GM18867 (cell line): ENCODE results near the gene LGI4.

Experiments used
- ATAC-seq: cut with Tn5 transposase; IDR thresholded peaks from one replicate; pipeline ENCODE4 v1.9.1; 2021; ENCODE audit warnings: mild to moderate bottlenecking, moderate library complexity; ENCODE audit not compliant: unreplicated experiment

Gene LGI4

DNA sequence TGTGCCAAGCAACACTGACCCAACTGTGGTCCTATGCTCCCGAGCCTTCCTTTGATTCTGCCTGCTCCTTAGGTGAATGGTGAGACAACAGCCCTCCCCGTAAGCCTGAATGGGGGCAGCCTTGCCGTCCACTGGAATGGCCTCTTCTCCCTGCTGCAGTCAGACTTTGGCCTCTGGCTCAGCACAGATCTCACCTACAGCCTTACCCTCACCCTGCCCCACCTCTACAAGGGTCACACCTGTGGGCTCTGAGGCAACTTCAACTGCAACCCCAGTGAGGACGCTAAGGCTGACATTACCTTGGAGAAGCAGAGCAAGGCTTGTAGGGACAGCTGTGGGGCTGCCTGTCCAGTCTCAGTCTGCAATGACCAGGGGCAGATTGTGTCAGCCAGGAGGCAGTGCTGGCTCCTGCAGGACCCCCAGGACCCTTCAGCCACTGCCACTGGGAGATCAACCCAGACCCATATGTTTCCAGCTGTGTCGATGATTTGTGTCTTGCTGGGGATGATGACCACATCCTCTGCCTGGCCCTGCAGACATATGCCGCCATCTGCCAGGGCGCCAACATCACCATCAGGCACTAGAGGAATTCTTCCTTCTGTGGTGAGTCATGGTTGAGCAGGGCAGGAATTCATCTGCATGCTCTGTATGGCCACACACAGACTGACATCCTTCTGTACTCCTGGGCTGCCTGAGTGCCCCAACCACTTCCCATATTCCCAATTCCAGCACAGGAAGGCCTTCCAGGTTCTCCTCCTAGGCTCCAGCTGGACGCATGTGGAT, 46.5 kb downstream of the LGI4 start:
- ATAC-seq = no peak

DNA sequence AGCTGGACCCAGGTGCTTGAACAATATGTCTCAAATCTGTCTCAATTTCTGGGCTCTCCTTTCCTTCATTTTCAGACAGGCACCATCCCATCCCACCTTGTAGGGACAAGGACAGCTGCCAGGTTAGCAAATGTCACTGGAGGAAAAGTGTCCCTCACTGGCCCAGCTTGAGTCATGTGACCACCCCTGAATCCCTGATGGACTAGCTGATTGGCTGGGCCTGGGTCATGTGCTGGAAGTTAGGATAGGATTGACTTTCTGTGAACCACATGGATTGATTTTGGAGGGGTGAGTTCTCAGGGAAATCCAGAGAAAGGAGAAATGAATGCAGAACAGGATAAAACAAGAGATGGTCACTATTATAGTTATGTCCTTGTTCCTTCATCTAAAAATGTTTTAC, 47.5 kb downstream of the LGI4 start:
- ATAC-seq = no peak

DNA sequence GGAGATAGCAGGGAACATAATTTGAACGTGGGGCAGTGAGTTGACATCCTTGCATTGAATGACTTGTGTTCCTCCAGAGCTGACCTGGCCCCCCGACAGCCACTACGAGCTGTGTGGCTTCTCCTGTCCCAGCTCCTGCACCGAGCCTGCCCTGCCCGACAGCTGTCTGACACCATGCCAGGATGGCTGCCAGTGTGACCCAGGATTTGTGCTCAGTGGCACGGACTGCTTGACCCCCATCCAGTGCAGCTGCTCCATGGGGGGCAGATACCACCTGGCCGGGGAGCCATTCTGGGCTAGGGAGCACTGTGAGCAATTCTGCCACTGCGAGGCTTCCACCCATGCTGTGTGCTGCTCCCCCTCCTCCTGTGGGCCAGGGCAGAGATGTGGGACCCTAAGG, 48.4 kb downstream of the LGI4 start:
- no peak for ATAC-seq

DNA sequence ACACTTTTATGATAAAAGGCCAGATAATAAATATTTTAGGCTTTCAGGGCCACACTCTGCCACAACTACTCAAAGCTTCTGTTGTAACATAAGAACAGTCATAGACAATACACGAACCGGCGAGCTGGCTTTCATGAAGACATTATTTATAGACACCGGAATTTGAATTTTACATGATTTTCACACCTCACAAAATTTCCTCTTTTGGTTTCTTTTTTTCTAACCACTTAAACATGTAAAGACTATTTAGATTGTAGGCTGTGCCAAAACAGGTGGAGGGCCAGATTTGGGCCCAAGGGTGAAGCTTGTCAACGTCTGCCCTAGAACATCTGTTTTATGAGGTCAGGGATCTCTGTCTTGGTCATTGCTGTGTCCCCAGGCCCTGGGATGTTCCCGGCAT, 48.9 kb downstream of the LGI4 start:
- ATAC-seq = peak; percentile 67

DNA sequence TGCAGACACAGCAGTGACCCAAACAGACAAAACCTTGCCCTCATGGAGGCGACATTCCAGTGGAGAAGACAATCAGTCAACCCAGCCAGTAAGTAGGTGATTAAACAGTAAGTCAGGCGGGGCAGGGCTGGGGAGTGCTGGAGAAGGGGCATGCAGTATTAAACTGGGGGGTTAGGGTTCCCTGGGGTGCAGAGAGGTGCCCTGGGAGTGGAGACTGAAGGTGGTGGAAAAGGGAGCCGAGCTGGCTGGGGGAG, 50.4 kb downstream of the LGI4 start:
- ATAC-seq = no peak

DNA sequence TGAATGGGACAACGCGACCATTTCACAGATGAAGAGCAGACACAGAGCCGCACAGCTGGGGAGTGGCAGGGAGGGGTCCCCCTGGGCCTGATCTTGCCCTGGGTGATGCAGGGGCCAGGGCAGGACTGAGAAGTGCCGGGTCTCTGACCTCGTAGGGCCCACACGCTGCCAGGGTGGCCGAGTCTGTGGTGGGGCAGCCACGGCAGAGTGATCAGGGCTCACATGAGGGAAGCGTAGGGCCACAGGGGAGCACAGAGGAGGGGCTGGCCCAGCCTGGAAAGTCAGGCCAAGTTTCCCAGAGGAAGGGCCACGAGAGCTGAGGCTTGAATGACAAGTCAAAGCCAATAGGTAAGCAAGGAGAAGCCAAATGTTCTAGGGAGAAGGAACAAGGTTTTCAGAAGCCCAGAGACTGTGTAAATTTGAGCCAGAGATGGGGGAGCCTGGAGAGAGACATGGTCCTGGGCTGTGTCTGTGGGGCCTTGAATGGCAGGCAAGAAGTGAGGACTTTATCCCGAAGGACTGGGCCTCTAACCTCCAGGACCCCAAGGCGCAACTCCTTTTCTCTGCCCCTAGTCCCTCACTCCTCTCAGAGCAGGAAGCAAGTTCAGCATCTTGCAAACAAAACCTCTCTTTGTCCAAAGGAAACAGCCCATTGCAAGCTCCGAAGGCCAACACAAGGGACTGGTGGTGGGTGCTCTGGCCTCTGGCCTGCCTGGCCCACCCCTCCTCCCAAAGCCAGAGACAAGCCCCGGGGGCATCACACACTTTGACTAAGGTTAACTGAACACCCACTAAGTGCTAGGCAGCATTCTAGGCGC, 51.0 kb downstream of the LGI4 start:
- no peak for ATAC-seq

DNA sequence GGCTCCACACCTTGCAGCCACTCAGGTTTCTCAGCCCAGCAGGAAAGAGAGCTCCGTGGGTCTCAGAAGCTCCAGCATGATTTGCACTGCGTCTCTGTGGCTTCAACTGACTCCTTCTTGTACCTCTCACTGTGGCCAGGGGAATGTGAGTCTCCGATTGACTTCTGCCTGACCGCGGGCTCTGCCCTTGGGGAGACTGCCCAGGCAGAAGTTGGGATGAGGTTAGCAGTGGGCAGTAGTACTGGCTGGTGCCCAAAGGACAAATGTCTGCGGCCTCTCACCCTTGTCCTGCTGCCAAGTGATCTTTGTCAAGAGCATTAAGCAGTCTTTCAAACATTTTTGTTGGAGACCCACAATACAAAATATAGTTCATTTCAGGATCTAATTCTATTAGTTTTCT, 53.7 kb downstream of the LGI4 start:
- ATAC-seq = no peak

DNA sequence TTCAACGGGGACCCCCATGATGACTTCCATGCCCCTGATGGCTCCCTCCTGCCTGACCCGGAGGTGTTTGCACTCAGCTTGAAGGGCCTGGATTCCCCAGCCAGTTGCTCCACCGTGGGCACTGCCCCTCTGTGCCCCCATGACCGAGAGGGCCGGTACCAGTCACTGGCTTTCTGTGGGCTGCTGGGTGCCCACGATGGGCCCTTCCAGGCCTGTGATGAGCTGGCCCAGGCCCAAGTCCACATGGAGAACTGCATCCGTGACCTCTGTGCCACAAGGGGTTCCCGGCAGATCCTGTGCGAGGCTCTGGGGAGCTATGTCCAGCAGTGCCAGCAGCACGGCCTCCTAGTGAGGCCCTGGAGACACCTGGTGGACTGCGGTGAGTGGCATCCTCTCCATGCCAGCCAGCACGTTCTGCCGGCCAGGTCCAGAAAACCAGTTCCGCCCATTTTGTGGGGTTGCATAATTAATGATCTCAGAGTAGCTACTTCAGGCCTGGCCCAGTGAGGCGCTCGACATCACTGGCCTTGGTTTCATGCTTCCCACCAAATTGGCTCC, 54.2 kb downstream of the LGI4 start:
- no peak for ATAC-seq

DNA sequence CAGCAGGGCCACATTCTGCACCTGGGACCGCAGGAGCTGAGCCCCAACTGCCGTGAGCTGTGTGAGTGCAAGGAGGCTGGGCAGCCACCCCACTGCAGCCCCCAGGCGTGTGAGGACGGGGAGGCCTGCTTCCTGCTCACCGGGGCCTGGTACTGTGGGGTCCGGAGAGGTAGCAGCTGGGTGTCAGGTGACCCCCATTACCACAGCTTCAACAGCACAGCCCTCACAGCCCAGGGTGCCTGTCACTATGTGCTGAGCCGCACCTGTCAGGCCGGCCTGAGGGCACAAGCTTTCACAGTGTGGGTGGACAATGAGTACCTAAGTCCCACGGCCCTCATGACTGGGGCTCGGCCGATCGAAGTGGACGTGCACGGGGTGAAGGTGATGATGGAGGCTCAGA, 55.0 kb downstream of the LGI4 start:
- ATAC-seq = no peak

DNA sequence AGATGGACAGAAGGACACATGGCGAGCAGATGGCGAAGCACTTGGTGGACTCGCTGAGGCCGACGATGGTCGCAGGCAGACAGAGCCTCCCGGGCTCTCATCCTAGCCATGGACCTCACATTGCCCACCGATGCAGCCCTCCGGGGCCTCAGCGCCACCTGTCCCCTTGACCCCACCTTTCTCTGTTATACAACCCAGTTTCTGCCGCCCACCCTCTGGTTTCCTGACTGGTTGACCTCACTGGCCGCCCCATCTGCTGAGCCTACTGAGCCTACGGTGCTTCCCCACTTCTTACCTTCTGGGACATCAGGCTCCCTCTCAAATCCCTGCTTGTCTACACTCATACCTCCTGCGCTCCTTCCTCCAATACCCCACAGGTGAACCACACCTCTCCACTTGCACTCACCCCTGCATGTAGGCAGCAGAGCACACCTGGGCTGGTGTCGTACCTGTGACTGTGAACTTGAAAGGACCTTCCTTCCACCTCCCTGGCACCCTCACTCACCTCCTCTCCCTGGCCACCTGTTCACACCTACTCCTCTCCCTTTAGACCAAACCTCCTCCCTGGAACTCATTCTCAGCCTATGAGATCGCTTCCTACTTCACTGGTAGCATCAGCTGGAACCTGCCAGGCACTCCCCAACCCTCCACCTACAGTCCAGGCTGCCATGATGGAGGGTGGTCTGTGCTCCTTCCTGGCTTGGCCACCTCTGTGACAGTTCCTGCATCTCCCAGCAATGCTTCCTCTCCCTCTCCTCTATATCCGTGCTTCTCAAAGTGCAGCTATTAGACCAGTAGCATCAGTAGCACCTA, 57.2 kb downstream of the LGI4 start:
- ATAC-seq = no peak

DNA sequence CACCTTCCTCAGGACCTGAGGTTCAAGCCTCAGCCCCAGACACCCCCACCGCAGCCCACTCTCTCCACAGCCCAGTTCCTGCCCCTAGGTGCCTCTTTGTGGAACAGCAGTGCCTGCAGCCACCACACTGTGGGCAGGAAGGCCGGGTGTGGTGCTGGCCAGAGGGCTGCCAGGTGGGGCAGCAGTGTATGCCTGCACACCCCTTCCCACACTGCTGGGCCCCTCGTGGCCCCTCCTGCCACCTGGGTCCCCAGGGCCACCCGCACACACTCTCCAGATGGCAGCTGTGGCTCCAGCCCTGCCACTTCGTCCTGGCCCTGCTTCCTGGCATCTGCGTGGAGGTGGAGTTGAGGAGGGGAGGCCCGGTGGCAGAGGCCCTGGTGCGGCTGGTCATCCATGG, 58.2 kb downstream of the LGI4 start:
- no peak for ATAC-seq

DNA sequence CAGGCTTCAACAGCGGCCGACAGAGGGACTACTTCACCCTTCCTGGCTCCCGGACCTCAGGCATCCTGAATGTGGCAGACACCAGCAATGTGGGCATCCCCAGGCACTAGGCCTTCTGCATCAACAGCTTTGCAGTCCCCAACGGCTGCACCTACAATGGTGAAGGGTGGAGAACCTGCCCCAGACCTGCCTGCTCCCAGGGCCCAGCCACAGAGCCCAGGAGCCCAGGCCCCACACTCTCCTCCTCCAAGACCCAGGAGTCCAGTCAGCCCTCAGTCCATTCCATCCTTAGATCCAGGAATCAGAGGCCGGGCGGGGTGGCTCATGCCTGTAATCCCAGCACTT, 58.9 kb downstream of the LGI4 start:
- no peak for ATAC-seq

DNA sequence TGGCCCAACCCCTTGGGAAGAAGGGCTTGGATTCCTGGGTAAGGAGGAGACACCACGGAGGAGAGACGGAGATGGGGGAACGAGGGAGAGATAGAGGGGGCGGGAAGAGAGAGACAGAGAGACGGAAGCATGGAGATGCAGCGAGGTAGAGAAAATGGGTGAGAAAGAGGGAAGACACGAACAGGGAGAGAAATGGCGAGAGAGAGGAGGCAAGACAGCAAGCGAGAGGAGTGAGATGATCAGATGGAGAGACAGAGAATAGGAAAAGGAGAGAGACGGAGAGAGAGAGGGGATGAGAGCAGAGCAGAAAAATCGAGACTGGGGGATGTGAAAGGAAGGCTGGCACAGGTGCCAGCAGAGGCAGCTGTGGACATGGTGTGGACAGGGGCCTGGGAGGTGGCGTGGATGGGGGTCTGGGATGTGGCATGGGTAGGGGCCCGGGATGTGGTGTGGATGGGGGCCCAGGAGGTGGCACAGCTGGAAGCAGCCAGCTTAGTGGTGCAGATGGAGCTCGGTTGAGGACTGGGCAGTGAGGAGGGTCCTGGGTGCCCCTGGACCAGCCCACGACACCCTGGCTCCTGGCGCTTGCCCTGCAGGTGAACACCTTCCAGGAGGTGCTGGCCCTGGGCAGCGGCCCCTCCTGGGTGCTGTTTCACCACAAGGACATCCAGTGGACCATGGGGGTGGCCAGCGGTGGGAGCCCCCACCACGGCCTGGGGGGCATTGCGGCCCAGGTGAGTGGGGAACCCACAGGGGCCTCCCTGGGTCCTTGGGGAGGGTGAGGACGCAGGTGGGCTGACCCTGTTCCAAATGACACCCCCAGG, 59.4 kb downstream of the LGI4 start:
- no peak for ATAC-seq
